Measurements from ENCODE around the gene CTRB1.

- TF ChIP-seq CTCF (IDR thresholded peaks at IDR 0.05) (no peak), ZFX (IDR thresholded peaks at IDR 0.05; ENCODE audit: borderline replicate concordance) (no peak)
These were observed 43.7 kb upstream of the CTRB1 start for GRCh38 chr16:75175074-75175473.
